HFFc6 (cell line): ENCODE results near the gene WNT2. TPM values are rescaled to one million over a fixed set of nuclear protein-coding genes. Genes with fewer than 3 reads are reported as not detected.

Experiments used
- DNase-seq: peaks from one replicate; pipeline ENCODE4 v3.0.0-alpha.2; 2018
- H3K27ac Mint-ChIP-seq: 2 replicates; pipeline ENCODE4 v1.8.0; 2020; ENCODE audit warnings: mild to moderate bottlenecking, mixed read lengths
- H3K27me3 Mint-ChIP-seq: 2 replicates; pipeline ENCODE4 v1.8.0; 2021; ENCODE audit warnings: mild to moderate bottlenecking, moderate library complexity, mixed read lengths; ENCODE audit not compliant: insufficient read depth
- H3K36me3 Mint-ChIP-seq: 2 replicates; pipeline ENCODE4 v1.8.0; 2021; ENCODE audit warnings: low read depth, mixed read lengths
- H3K4me1 Mint-ChIP-seq: 2 replicates; pipeline ENCODE4 v1.8.0; 2020; ENCODE audit warnings: low read depth, mixed read lengths
- H3K4me3 Mint-ChIP-seq: 2 replicates; pipeline ENCODE4 v1.8.0; 2020; ENCODE audit warnings: mild to moderate bottlenecking, moderate library complexity, mixed read lengths
- H3K9me3 Mint-ChIP-seq: 2 replicates; pipeline ENCODE4 v1.8.0; 2020; ENCODE audit warnings: mild to moderate bottlenecking, mixed read lengths
- total RNA-seq, 6 experiments: library from RNA; stranded (reverse); fragmentation: NEBNext Ultra II Directional; extraction: Animal tissue kit (Norgen Biotek cat#: 25700); gene quantifications; 2 replicates in 1 of 6; 3 replicates in 5 of 6; pipeline ENCODE4 v1.2.3, GENCODE V29; 2021
- TF ChIP-seq, protein P1 (sequence below): fragments of 200-600 bp; sonication (generic); IDR thresholded peaks from 2 replicates; pipeline ENCODE4 v1.5.0; 2021; ENCODE audit warnings: antibody characterized with exemption, mild to moderate bottlenecking

The WNT2 gene
- total RNA-seq, 6 experiments from 2014 or later = not detected

DNA sequence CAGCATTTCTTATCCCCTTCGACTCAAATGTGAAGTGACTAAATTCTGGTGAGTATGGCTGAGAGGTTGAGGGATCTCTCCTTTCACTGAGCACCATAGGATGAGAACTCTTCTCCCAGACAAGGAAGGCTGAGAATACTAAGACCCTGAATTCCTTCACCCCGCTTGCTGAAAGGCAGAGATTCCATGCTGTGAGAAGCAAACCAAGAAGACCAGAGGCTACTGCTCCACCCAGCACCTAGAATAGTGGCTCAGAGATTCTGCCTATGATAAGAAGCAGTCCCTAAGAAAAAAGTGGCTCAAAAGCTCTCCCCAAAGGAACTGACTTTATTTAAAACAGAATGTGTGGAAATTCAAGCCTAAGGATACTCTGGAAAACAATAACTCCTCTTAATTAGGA is 26.7 kb upstream of the WNT2 start:
- Mint-ChIP-seq H3K36me3 (no peaks in the 10 kb centered on the region), H3K4me3 (no peak overlapping the region), H3K9me3 (no peaks in the 10 kb centered on the region), H3K4me1 (no peaks in the 10 kb centered on the region), H3K27ac (no peak overlapping the region), H3K27me3 (peaks cover 23% of the 10 kb centered on the region)
- TF ChIP-seq, protein P1, sequence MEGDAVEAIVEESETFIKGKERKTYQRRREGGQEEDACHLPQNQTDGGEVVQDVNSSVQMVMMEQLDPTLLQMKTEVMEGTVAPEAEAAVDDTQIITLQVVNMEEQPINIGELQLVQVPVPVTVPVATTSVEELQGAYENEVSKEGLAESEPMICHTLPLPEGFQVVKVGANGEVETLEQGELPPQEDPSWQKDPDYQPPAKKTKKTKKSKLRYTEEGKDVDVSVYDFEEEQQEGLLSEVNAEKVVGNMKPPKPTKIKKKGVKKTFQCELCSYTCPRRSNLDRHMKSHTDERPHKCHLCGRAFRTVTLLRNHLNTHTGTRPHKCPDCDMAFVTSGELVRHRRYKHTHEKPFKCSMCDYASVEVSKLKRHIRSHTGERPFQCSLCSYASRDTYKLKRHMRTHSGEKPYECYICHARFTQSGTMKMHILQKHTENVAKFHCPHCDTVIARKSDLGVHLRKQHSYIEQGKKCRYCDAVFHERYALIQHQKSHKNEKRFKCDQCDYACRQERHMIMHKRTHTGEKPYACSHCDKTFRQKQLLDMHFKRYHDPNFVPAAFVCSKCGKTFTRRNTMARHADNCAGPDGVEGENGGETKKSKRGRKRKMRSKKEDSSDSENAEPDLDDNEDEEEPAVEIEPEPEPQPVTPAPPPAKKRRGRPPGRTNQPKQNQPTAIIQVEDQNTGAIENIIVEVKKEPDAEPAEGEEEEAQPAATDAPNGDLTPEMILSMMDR = no peak
- DNase-seq = no peak

GRCh38 chr7:117347962-117348672 is 25.3 kb upstream of the WNT2 start:
- no peak for DNase-seq
- TF ChIP-seq, protein P1 = no peak
- no peak overlapping the region for H3K27ac Mint-ChIP-seq
- H3K27me3 Mint-ChIP-seq = peaks cover 23% of the 10 kb centered on the region
- H3K36me3 Mint-ChIP-seq = no peaks in the 10 kb centered on the region
- H3K4me1 Mint-ChIP-seq = no peaks in the 10 kb centered on the region
- no peaks in the 10 kb centered on the region for H3K9me3 Mint-ChIP-seq
- no peak overlapping the region for H3K4me3 Mint-ChIP-seq

GRCh38 chr7:117347480-117347879 is 24.6 kb upstream of the WNT2 start:
- Mint-ChIP-seq H3K36me3 (no peaks in the 10 kb centered on the region), H3K27me3 (peaks cover 23% of the 10 kb centered on the region), H3K4me1 (no peaks in the 10 kb centered on the region), H3K9me3 (no peaks in the 10 kb centered on the region), H3K4me3 (no peak overlapping the region), H3K27ac (no peak overlapping the region)
- no peak for DNase-seq
- TF ChIP-seq, protein P1 = no peak

- DNase-seq = no peak
- no peaks in the 10 kb centered on the region for H3K9me3 Mint-ChIP-seq
- no peaks in the 10 kb centered on the region for H3K4me1 Mint-ChIP-seq
- no peaks in the 10 kb centered on the region for H3K36me3 Mint-ChIP-seq
- peaks cover 20% of the 10 kb centered on the region for H3K27me3 Mint-ChIP-seq
- TF ChIP-seq, protein P1 = no peak
- H3K4me3 Mint-ChIP-seq = no peak overlapping the region
- no peak overlapping the region for H3K27ac Mint-ChIP-seq
Observed at GRCh38 chr7:117346161-117346560, 23.3 kb upstream of the WNT2 start.

- Mint-ChIP-seq H3K27ac (no peak overlapping the region), H3K4me3 (no peak overlapping the region), H3K9me3 (no peaks in the 10 kb centered on the region), H3K27me3 (peaks cover 1% of the 10 kb centered on the region; the same call in 1 of the 2 replicates), H3K4me1 (no peaks in the 10 kb centered on the region), H3K36me3 (no peaks in the 10 kb centered on the region)
- peak; percentile 33 for DNase-seq
- TF ChIP-seq, protein P1 = peak; percentile 47; the same call in 1 of the 2 replicates
Observed at GRCh38 chr7:117338020-117338419, 15.2 kb upstream of the WNT2 start.
